PC-3 (cell line): ENCODE measurements around the gene PLEKHM2. TPM values are rescaled to one million over a fixed set of nuclear protein-coding genes. Genes with fewer than 3 reads are reported as not detected.
A peak's percentile ranks its signal among the peaks of the same experiment; 100 is the strongest.

ENCODE experiments used
- ATAC-seq: fragments of 200-7000 bp; cut with Tn5 transposase; 2 replicates; pipeline ENCODE4 v1.9.1; 2020; ENCODE audit warnings: mild to moderate bottlenecking, moderate library complexity
- BruUV-seq: library from RNA; stranded (reverse); fragments of 400-500 nt; replicated peaks from 2 replicates; lab custom pipeline; 2021; lab: Mats Ljungman, UMichigan
- CTCF ChIA-PET: fragments of 300-600 bp; sonication (Branson Sonifier 250); formaldehyde crosslinking; loops from one replicate; lab custom pipeline; 2022; ENCODE audit warnings: antibody characterized with exemption; lab: Charles Lee
- POLR2A ChIA-PET: fragments of 300-600 bp; sonication (Branson Sonifier 250); formaldehyde crosslinking; loops from one replicate; lab custom pipeline; 2022; ENCODE audit warnings: antibody characterized with exemption; ENCODE audit not compliant: unreplicated experiment; lab: Charles Lee
- DNase-seq: peaks from one replicate; pipeline ENCODE4 v3.0.0-alpha.2; 2015
- H2AFZ ChIP-seq: fragments of 300-600 bp; sonication (generic); 2 replicates; pipeline ENCODE4 v1.6.0; 2016; ENCODE audit warnings: antibody characterized with exemption, low read length
- H3F3A ChIP-seq: fragments of 300-600 bp; sonication (generic); one replicate; pipeline ENCODE4 v1.6.0; 2017; ENCODE audit warnings: antibody characterized with exemption, low read length, control low read depth, mild to moderate bottlenecking; ENCODE audit not compliant: unreplicated experiment
- H3K27ac ChIP-seq: fragments of 300-600 bp; sonication (generic); 2 replicates; pipeline ENCODE4 v1.5.1; 2016; ENCODE audit warnings: mild to moderate bottlenecking, low read length
- H3K27me3 ChIP-seq: fragments of 300-600 bp; sonication (generic); 2 replicates; pipeline ENCODE4 v1.6.1; 2016; ENCODE audit warnings: low read length, mixed read lengths
- H3K36me3 ChIP-seq: fragments of 300-600 bp; sonication (generic); 2 replicates; pipeline ENCODE4 v1.6.1; 2016; ENCODE audit warnings: low read depth, mixed run types, low read length, mixed read lengths
- H3K4me1 ChIP-seq: fragments of 300-600 bp; sonication (generic); 2 replicates; pipeline ENCODE4 v1.5.1; 2016; ENCODE audit warnings: low read length; ENCODE audit not compliant: insufficient read depth
- H3K4me2 ChIP-seq: fragments of 300-600 bp; sonication (generic); 2 replicates; pipeline ENCODE4 v1.6.0; 2016; ENCODE audit warnings: low read length
- H3K4me3 ChIP-seq: fragments of 300-600 bp; sonication (generic); 2 replicates; pipeline ENCODE4 v1.5.1; 2016; ENCODE audit warnings: mild to moderate bottlenecking, low read length, mixed read lengths
- H3K79me2 ChIP-seq: fragments of 300-600 bp; sonication (generic); 2 replicates; pipeline ENCODE4 v1.6.1; 2017; ENCODE audit warnings: low read length, mixed read lengths
- H3K9ac ChIP-seq: fragments of 300-600 bp; sonication (generic); 2 replicates; pipeline ENCODE4 v1.6.0; 2016; ENCODE audit warnings: mild to moderate bottlenecking, low read length
- H3K9me2 ChIP-seq: fragments of 300-600 bp; sonication (generic); replicated peaks from 2 replicates; pipeline ENCODE4 v1.6.1; 2016; ENCODE audit warnings: mixed run types, low read length, mixed read lengths
- H3K9me3 ChIP-seq: fragments of 300-600 bp; sonication (generic); 2 replicates; pipeline ENCODE4 v1.6.1; 2016; ENCODE audit warnings: low read length, mixed read lengths
- H4K20me1 ChIP-seq: fragments of 300-600 bp; sonication (generic); 2 replicates; pipeline ENCODE4 v1.6.1; 2016; ENCODE audit warnings: low read length, mixed read lengths
- EZH2 ChIP-seq: fragments of 300-600 bp; sonication (generic); IDR thresholded peaks from one replicate; pipeline ENCODE4 v1.6.1; 2017; ENCODE audit warnings: antibody characterized with exemption, mild to moderate bottlenecking, low read length; ENCODE audit not compliant: unreplicated experiment
- EZH2phosphoT487 ChIP-seq: fragments of 300-600 bp; sonication (generic); IDR thresholded peaks from 2 replicates; pipeline ENCODE4 v1.6.1; 2018; ENCODE audit warnings: mild to moderate bottlenecking, antibody characterized with exemption, low read length, borderline replicate concordance
- intact Hi-C: fragments of 100-400 bp; cut with micrococcal nuclease; formaldehyde crosslinking; loops from 2 replicates; pipeline ENCODE4 v1.9.0; 2023
- total RNA-seq: library from RNA; depleted of rRNA; stranded (reverse); fragments of >200 nt; gene quantifications from 2 replicates; pipeline ENCODE4 v1.2.3, GENCODE V29; 2014
- TF ChIP-seq, protein P1 (sequence below): fragments of 300-600 bp; sonication (generic); conservative IDR thresholded peaks from 2 replicates; pipeline ENCODE4 v1.5.1; 2017; ENCODE audit warnings: antibody characterized with exemption, low read depth, mild to moderate bottlenecking, low read length

PLEKHM2 gene
- total RNA-seq, 1 experiment from 2014 or later, result 31.3 TPM

DNA sequence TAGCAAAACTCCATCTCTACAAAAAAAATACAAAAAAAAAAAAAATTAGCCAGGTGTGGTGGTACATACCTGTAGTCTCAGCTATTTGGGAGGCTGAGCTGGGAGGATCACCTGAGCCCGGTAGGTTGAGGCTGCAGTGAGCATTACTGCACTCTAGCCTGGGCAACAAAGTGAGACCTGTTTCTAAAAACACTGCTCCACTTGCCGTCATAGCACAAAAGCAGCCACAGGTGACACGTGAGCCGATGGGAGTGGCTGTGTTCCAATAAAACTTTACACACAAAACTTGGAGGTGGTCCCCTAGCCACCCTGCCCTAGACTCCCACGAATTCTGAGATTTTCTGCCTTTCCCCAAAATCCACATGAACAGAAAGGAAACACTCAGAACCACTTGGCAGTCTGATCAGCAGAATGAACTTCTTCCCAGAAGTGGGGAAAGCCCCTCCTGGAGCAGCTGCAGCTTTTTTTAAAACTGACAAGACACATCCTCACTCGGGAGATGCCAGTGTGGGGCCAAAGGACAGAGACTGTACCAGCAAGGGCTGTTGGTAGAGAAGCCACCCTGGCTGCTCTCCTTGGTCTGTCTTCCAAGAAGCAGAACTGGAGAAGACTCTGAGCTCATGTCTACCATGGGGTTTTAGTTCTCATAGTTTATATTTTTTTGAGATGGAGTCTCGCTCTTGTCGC lies 23.3 kb downstream of the PLEKHM2 start:
- ATAC-seq (no peak), DNase-seq (no peak)
- no peak overlapping the region for H3K4me2 ChIP-seq
- no peaks in the 10 kb centered on the region for H3F3A ChIP-seq
- BruUV-seq, result no TSS peak
- no peaks in the 10 kb centered on the region; the same call in 1 of the 2 replicates for H3K4me1 ChIP-seq
- POLR2A ChIA-PET, result interaction anchor here (0.5 kb wide), 1 partner anchor 173 kb away, joined by 4 read pairs; no protein-coding TSS in a partner anchor
- no peak overlapping the region for H3K9ac ChIP-seq
- H2AFZ ChIP-seq, result no peak overlapping the region
- no peaks in the 10 kb centered on the region for H3K27me3 ChIP-seq
- peaks cover 13% of the 10 kb centered on the region for H3K79me2 ChIP-seq
- no peaks in the 10 kb centered on the region for H3K9me3 ChIP-seq
- no peak for TF ChIP-seq EZH2phosphoT487
- TF ChIP-seq EZH2, result no peak
- TF ChIP-seq, protein P1, sequence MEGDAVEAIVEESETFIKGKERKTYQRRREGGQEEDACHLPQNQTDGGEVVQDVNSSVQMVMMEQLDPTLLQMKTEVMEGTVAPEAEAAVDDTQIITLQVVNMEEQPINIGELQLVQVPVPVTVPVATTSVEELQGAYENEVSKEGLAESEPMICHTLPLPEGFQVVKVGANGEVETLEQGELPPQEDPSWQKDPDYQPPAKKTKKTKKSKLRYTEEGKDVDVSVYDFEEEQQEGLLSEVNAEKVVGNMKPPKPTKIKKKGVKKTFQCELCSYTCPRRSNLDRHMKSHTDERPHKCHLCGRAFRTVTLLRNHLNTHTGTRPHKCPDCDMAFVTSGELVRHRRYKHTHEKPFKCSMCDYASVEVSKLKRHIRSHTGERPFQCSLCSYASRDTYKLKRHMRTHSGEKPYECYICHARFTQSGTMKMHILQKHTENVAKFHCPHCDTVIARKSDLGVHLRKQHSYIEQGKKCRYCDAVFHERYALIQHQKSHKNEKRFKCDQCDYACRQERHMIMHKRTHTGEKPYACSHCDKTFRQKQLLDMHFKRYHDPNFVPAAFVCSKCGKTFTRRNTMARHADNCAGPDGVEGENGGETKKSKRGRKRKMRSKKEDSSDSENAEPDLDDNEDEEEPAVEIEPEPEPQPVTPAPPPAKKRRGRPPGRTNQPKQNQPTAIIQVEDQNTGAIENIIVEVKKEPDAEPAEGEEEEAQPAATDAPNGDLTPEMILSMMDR, result no peak
- CTCF ChIA-PET, result no interaction called here
- H3K9me2 ChIP-seq, result no peaks in the 10 kb centered on the region
- no peaks in the 10 kb centered on the region for H3K36me3 ChIP-seq
- intact Hi-C loops, result no loop called here
- no peak overlapping the region for H3K27ac ChIP-seq
- no peak overlapping the region for H3K4me3 ChIP-seq
- no peaks in the 10 kb centered on the region for H4K20me1 ChIP-seq

DNA sequence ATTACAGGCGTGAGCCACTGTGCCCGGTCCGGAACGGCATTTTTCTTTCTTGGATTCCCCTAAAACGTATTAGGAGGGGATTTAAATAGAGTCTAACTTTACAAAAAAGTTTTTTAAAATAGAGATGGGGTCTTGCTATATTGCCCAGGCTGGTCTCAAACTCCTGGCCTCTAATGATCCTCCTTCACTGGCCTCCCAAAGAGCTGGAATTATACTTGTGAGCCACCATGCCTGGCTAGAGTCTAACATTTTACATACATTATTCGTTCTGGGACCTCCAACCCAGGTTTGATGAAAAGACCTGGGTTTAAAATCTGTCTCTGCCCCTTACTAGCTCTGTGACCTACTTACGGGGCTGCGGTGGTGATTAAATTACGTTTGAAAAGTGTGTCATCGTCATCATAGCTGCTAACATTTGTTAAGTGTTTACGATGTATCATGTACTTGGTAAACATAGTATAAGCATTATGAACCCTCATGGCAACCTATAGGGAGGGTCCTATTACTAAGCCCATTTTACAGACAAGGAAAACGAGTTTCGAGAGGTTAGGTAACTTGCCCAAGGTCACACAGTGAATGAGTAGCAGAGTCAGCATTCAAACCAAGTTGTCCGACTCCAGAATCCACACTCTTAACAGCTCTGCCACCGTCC lies 24.5 kb downstream of the PLEKHM2 start:
- H2AFZ ChIP-seq, result no peak overlapping the region
- no peaks in the 10 kb centered on the region for H3K27me3 ChIP-seq
- ATAC-seq (peak; percentile 45), DNase-seq (peak; percentile 59)
- H3K79me2 ChIP-seq, result peaks cover 13% of the 10 kb centered on the region
- H3K4me1 ChIP-seq, result no peaks in the 10 kb centered on the region; the same call in 1 of the 2 replicates
- H3K9ac ChIP-seq, result no peak overlapping the region
- H3K9me2 ChIP-seq, result no peaks in the 10 kb centered on the region
- H3F3A ChIP-seq, result no peaks in the 10 kb centered on the region
- POLR2A ChIA-PET, result no interaction called here
- TF ChIP-seq, protein P1, result no peak
- TF ChIP-seq EZH2phosphoT487 (no peak), EZH2 (no peak)
- intact Hi-C loops, result no loop called here
- H3K36me3 ChIP-seq, result no peaks in the 10 kb centered on the region
- no peak overlapping the region for H3K4me3 ChIP-seq
- no peak overlapping the region for H3K4me2 ChIP-seq
- CTCF ChIA-PET, result interaction anchor here (0.6 kb wide), 1 partner anchor 23 kb away, joined by 3 read pairs; no protein-coding TSS in a partner anchor
- H4K20me1 ChIP-seq, result no peaks in the 10 kb centered on the region
- no peak overlapping the region for H3K27ac ChIP-seq
- no TSS peak for BruUV-seq
- no peaks in the 10 kb centered on the region for H3K9me3 ChIP-seq
